Loucy (cell line): ENCODE measurements around the gene BBOF1.
A peak's percentile ranks its signal among the peaks of the same experiment; 100 is the strongest.
"Not testable (repeated sequence)": the region's sequence is repeated elsewhere in the genome, so short reads cannot be mapped to it uniquely, and the experiment has no call there.

Experiments used
- H2AFZ ChIP-seq: fragments of 200-600 bp; sonication (generic); 2 replicates; pipeline ENCODE4 v1.6.0; 2016; ENCODE audit warnings: antibody characterized with exemption, mild to moderate bottlenecking, low read length, moderate library complexity
- H3F3A ChIP-seq: fragments of 200-600 bp; 2 replicates; pipeline ENCODE4 v1.6.0; 2016; ENCODE audit warnings: antibody characterized with exemption, low read depth, mild to moderate bottlenecking
- H3K27me3 ChIP-seq: fragments of 200-600 bp; sonication (generic); 2 replicates; pipeline ENCODE4 v1.6.1; 2014; ENCODE audit warnings: low read length, mild to moderate bottlenecking; ENCODE audit not compliant: insufficient read depth, poor library complexity, severe bottlenecking
- H3K36me3 ChIP-seq: fragments of 200-600 bp; sonication (generic); 2 replicates; pipeline ENCODE4 v1.6.1; 2016; ENCODE audit warnings: low read length; ENCODE audit not compliant: insufficient read depth
- H3K4me1 ChIP-seq: fragments of 200-600 bp; sonication (generic); 2 replicates; pipeline ENCODE4 v1.5.1; 2014; ENCODE audit warnings: low read length, mild to moderate bottlenecking; ENCODE audit not compliant: insufficient read depth, poor library complexity, severe bottlenecking
- H3K4me2 ChIP-seq: fragments of 200-600 bp; sonication (generic); 2 replicates; pipeline ENCODE4 v1.6.0; 2014; ENCODE audit warnings: antibody characterized with exemption, low read length, low read depth, mild to moderate bottlenecking; ENCODE audit not compliant: poor library complexity, severe bottlenecking
- H3K4me3 ChIP-seq: fragments of 200-600 bp; sonication (generic); 2 replicates; pipeline ENCODE4 v1.5.1; 2014; ENCODE audit warnings: low read length, mild to moderate bottlenecking, mixed read lengths; ENCODE audit not compliant: poor library complexity, severe bottlenecking
- H3K79me2 ChIP-seq: fragments of 200-600 bp; sonication (generic); 2 replicates; pipeline ENCODE4 v1.6.1; 2014; ENCODE audit warnings: low read length; ENCODE audit not compliant: insufficient read depth
- H3K9ac ChIP-seq: fragments of 200-600 bp; sonication (generic); 2 replicates; pipeline ENCODE4 v1.6.0; 2014; ENCODE audit warnings: mild to moderate bottlenecking, low read depth, low read length, moderate library complexity; ENCODE audit not compliant: poor library complexity, severe bottlenecking
- H3K9me2 ChIP-seq: fragments of 200-600 bp; sonication (generic); replicated peaks from 2 replicates; pipeline ENCODE4 v1.6.1; 2016; ENCODE audit warnings: low read depth, low read length, mixed read lengths
- H3K9me3 ChIP-seq: fragments of 200-600 bp; sonication (generic); 2 replicates; pipeline ENCODE4 v1.6.1; 2014; ENCODE audit warnings: mild to moderate bottlenecking, antibody characterized with exemption, low read length, low read depth; ENCODE audit not compliant: insufficient read depth
- H4K20me1 ChIP-seq: fragments of 200-600 bp; sonication (generic); 2 replicates; pipeline ENCODE4 v1.6.0; 2014; ENCODE audit warnings: antibody characterized with exemption, low read length, mild to moderate bottlenecking; ENCODE audit not compliant: insufficient read depth, poor library complexity, severe bottlenecking
- CTCF ChIP-seq: fragments of 200-600 bp; sonication (generic); conservative IDR thresholded peaks from 2 replicates; pipeline ENCODE4 v1.5.1; 2014; ENCODE audit warnings: mild to moderate bottlenecking, antibody characterized with exemption, low read length
- EZH2phosphoT487 ChIP-seq: fragments of 200-600 bp; IDR thresholded peaks from 2 replicates; pipeline ENCODE4 v1.6.1; 2018; ENCODE audit warnings: antibody characterized with exemption, mild to moderate bottlenecking, moderate library complexity, borderline replicate concordance

The BBOF1 gene

GRCh38 chr14:74105381-74105780, 86.2 kb downstream of the BBOF1 start:
- no peak overlapping the region for H3K4me3 ChIP-seq
- H3K4me1 ChIP-seq = no peaks in the 10 kb centered on the region
- no peaks in the 10 kb centered on the region for H4K20me1 ChIP-seq
- H3K9me2 ChIP-seq = no peaks in the 10 kb centered on the region
- TF ChIP-seq EZH2phosphoT487 (no peak), CTCF (no peak)
- no peak overlapping the region for H3K9ac ChIP-seq
- H3F3A ChIP-seq = no peaks in the 10 kb centered on the region
- H3K9me3 ChIP-seq = no peaks in the 10 kb centered on the region
- no peaks in the 10 kb centered on the region for H3K79me2 ChIP-seq
- no peaks in the 10 kb centered on the region for H3K27me3 ChIP-seq
- H2AFZ ChIP-seq = no peak overlapping the region
- 0 out of 2 replicates have a peak, but pooled peaks cover 4% of the 10 kb centered on the region for H3K36me3 ChIP-seq
- H3K4me2 ChIP-seq = no peak overlapping the region

GRCh38 chr14:74109369-74109768, 90.2 kb downstream of the BBOF1 start:
- Histone ChIP-seq H3K36me3 (0 out of 2 replicates have a peak, but pooled peaks cover 4% of the 10 kb centered on the region), H2AFZ (no peak overlapping the region), H3K9me3 (no peaks in the 10 kb centered on the region), H3K79me2 (no peaks in the 10 kb centered on the region), H3F3A (no peaks in the 10 kb centered on the region), H3K9me2 (no peaks in the 10 kb centered on the region), H4K20me1 (no peaks in the 10 kb centered on the region), H3K4me1 (no peaks in the 10 kb centered on the region), H3K9ac (no peak overlapping the region), H3K4me3 (no peak overlapping the region), H3K4me2 (no peak overlapping the region), H3K27me3 (no peaks in the 10 kb centered on the region)
- TF ChIP-seq CTCF (no peak), EZH2phosphoT487 (no peak)

GRCh38 chr14:74111395-74112216, 92.5 kb downstream of the BBOF1 start:
- not testable (repeated sequence) for H3K9me2 ChIP-seq, H2AFZ ChIP-seq, H3K4me2 ChIP-seq, H4K20me1 ChIP-seq, H3K79me2 ChIP-seq, H3K9ac ChIP-seq, H3K27me3 ChIP-seq, H3K9me3 ChIP-seq, H3K36me3 ChIP-seq, H3F3A ChIP-seq, H3K4me1 ChIP-seq, H3K4me3 ChIP-seq
- peak; percentile 63 for TF ChIP-seq CTCF
